A673 (cell line): ENCODE measurements around the gene WFDC1. TPM values are rescaled to one million over a fixed set of nuclear protein-coding genes. Genes with fewer than 3 reads are reported as not detected.

Experiments
- BruUV-seq: library from RNA; stranded (reverse); fragments of 400-500 nt; replicated peaks from 2 replicates; lab custom pipeline; 2021; lab: Mats Ljungman, UMichigan
- CTCF ChIA-PET: fragments of 300-600 bp; sonication (Branson Sonifier 250); formaldehyde crosslinking; loops from one replicate; lab custom pipeline; 2022; ENCODE audit warnings: antibody characterized with exemption; lab: Charles Lee
- POLR2A ChIA-PET: fragments of 300-600 bp; sonication (Branson Sonifier 250); formaldehyde crosslinking; loops from one replicate; lab custom pipeline; 2022; ENCODE audit warnings: antibody characterized with exemption; ENCODE audit not compliant: low non-redundant PET; lab: Charles Lee
- DNase-seq: peaks from one replicate; pipeline ENCODE4 v3.0.0-alpha.2; 2015; ENCODE audit warnings: low spot score
- H3K27ac ChIP-seq: fragments of 200-600 bp; sonication (generic); 2 replicates; pipeline ENCODE4 v1.5.1; 2016; ENCODE audit warnings: mixed run types, low read depth, mild to moderate bottlenecking, mixed read lengths, antibody characterized with exemption, low read length; ENCODE audit not compliant: poor library complexity, severe bottlenecking
- H3K27me3 ChIP-seq: fragments of 200-600 bp; sonication (generic); replicated peaks from 2 replicates; pipeline ENCODE4 v1.6.1; 2017; ENCODE audit warnings: mixed run types, low read depth, mild to moderate bottlenecking, mixed read lengths, antibody characterized with exemption, low read length; ENCODE audit not compliant: insufficient read depth, poor library complexity
- H3K36me3 ChIP-seq: fragments of 200-600 bp; sonication (generic); 2 replicates; pipeline ENCODE4 v1.6.1; 2016; ENCODE audit warnings: mixed run types, mild to moderate bottlenecking, mixed read lengths, antibody characterized with exemption, low read length; ENCODE audit not compliant: insufficient read depth, poor library complexity, severe bottlenecking
- H3K4me1 ChIP-seq: fragments of 200-600 bp; sonication (generic); 2 replicates; pipeline ENCODE4 v1.6.1; 2017; ENCODE audit warnings: mixed run types, mild to moderate bottlenecking, mixed read lengths, antibody characterized with exemption, low read length; ENCODE audit not compliant: insufficient read depth, poor library complexity, severe bottlenecking
- H3K4me3 ChIP-seq: fragments of 200-600 bp; sonication (generic); 2 replicates; pipeline ENCODE4 v1.5.1; 2016; ENCODE audit warnings: low read depth, mixed run types, mild to moderate bottlenecking, mixed read lengths, low read length; ENCODE audit not compliant: poor library complexity, severe bottlenecking
- H3K9me3 ChIP-seq: fragments of 200-600 bp; sonication (generic); 2 replicates; pipeline ENCODE4 v1.6.1; 2016; ENCODE audit warnings: mixed run types, low read depth, mild to moderate bottlenecking, mixed read lengths, antibody characterized with exemption, low read length; ENCODE audit not compliant: poor library complexity, severe bottlenecking
- EZH2 ChIP-seq: fragments of 200-600 bp; sonication (generic); IDR thresholded peaks from 2 replicates; pipeline ENCODE4 v1.6.1; 2017; ENCODE audit warnings: borderline replicate concordance, low read depth, mild to moderate bottlenecking, mixed read lengths, antibody characterized with exemption, low read length; ENCODE audit not compliant: poor library complexity, severe bottlenecking
- intact Hi-C: fragments of 100-400 bp; cut with micrococcal nuclease; formaldehyde crosslinking; loops from one replicate; pipeline ENCODE4 v1.10.0; 2022; ENCODE audit not compliant: unreplicated experiment
- total RNA-seq: library from RNA; stranded (reverse); gene quantifications from 2 replicates; pipeline ENCODE4 v1.2.3, GENCODE V29; 2021
- TF ChIP-seq, protein P1 (sequence below): fragments of 300-800, 200-600 bp; sonication (generic); conservative IDR thresholded peaks from 2 replicates; pipeline ENCODE4 v1.5.1; 2017; ENCODE audit warnings: low read depth, mild to moderate bottlenecking, antibody characterized with exemption, low read length, moderate library complexity, mixed read lengths

The WFDC1 gene
- total RNA-seq, 1 experiment from 2014 or later, result not detected

DNA sequence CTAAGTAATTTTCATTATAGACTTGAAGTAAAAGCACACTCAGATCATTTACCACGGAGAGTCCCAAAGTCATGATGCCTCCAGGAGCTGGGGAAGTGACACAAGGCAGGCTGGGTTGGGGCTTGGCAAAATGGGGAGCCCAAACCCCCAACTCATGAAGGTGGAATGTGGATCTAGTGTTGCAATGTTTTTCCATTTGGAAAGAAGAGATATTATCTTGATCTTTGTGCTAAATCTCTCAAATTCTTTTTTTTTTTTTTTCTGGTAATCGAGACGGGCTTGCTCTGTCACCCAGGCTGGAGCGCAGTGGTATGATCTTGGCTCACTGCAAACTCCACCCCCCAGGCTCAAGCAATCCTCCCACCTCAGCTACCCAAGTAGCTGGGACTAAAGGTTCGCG, 47.3 kb upstream of the WFDC1 start:
- BruUV-seq, result no TSS peak

DNA sequence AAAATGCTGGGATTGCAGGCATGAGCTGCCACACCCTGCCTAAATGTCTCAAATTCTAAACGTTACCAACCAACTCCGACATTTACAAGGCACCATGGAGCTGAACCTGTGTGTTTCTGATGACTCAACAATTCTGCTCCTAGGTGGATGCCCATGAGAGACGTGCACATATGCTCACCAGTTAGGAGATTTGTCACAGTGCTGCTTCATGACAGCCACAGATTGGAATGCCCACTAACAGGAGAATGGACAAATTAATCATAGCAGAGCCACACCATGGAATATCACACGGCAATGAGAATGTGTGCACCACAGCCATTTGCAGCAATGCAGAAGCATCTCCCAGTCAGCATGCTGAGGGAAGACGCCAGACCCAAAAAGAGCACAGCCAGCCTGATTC, 46.8 kb upstream of the WFDC1 start:
- Histone ChIP-seq H3K4me1 (no peaks in the 10 kb centered on the region), H3K36me3 (no peaks in the 10 kb centered on the region), H3K27me3 (peaks cover 12% of the 10 kb centered on the region), H3K27ac (no peak overlapping the region), H3K4me3 (no peak overlapping the region), H3K9me3 (no peaks in the 10 kb centered on the region)
- intact Hi-C loops, result no loop called here
- BruUV-seq, result no TSS peak
- TF ChIP-seq, protein P1, sequence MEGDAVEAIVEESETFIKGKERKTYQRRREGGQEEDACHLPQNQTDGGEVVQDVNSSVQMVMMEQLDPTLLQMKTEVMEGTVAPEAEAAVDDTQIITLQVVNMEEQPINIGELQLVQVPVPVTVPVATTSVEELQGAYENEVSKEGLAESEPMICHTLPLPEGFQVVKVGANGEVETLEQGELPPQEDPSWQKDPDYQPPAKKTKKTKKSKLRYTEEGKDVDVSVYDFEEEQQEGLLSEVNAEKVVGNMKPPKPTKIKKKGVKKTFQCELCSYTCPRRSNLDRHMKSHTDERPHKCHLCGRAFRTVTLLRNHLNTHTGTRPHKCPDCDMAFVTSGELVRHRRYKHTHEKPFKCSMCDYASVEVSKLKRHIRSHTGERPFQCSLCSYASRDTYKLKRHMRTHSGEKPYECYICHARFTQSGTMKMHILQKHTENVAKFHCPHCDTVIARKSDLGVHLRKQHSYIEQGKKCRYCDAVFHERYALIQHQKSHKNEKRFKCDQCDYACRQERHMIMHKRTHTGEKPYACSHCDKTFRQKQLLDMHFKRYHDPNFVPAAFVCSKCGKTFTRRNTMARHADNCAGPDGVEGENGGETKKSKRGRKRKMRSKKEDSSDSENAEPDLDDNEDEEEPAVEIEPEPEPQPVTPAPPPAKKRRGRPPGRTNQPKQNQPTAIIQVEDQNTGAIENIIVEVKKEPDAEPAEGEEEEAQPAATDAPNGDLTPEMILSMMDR, result no peak
- no peak for TF ChIP-seq EZH2
- ChIA-PET CTCF (no interaction called here), POLR2A (no interaction called here)
- DNase-seq, result no peak

More for the DNA sequence above, 47.3 kb upstream of the WFDC1 start:
- Histone ChIP-seq H3K36me3 (no peaks in the 10 kb centered on the region), H3K27me3 (peaks cover 12% of the 10 kb centered on the region), H3K9me3 (no peaks in the 10 kb centered on the region), H3K27ac (no peak overlapping the region), H3K4me1 (no peaks in the 10 kb centered on the region), H3K4me3 (no peak overlapping the region)
- no peak for TF ChIP-seq EZH2
- TF ChIP-seq, protein P1, result no peak
- ChIA-PET POLR2A (no interaction called here), CTCF (no interaction called here)
- intact Hi-C loops, result no loop called here
- no peak for DNase-seq

DNA sequence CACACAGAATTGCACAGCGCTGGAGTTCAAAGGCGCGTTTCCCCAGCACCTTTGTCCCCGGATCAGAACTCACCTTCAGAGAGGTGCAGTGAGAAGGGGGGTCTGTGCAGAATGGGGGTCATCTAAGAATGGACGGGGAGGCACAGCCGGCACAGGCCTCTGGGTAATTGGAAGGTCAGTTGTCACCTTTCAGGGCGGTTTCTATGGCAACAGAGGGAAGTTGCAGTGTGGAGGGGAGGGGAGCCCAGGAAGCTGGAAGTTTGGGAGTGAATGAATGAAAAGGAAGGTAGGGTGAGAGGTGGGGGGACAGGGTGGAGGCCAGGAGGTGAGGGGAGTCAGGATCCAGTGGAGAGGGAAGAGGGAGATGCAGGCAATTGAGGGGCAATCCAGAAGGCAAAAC, 42.5 kb upstream of the WFDC1 start:
- CTCF ChIA-PET, result no interaction called here

More for the DNA sequence above, 42.5 kb upstream of the WFDC1 start:
- Histone ChIP-seq H3K36me3 (no peaks in the 10 kb centered on the region), H3K27me3 (peaks cover 28% of the 10 kb centered on the region), H3K4me3 (no peak overlapping the region), H3K9me3 (no peaks in the 10 kb centered on the region), H3K27ac (no peak overlapping the region), H3K4me1 (no peaks in the 10 kb centered on the region)
- BruUV-seq, result no TSS peak
- intact Hi-C loops, result no loop called here
- TF ChIP-seq, protein P1, result no peak
- no peak for TF ChIP-seq EZH2
- DNase-seq, result no peak
- POLR2A ChIA-PET, result no interaction called here
